Mucosa of descending colon (tissue), 3 donors: ENCODE results near the gene DOC2A. TPM values are rescaled to one million over a fixed set of nuclear protein-coding genes. Genes with fewer than 3 reads are reported as not detected.

Experiments
- ATAC-seq: fragments of 200-7000 bp; cut with Tn5 transposase; one replicate; pipeline ENCODE4 v1.9.1; 2020; ENCODE audit warnings: mild to moderate bottlenecking, moderate library complexity
- DNase-seq, 3 donors: peaks; one replicate each; pipeline ENCODE4 v3.0.0-alpha.2; 2020
- H3K36me3 ChIP-seq: fragments of 200-600 bp; one replicate; pipeline ENCODE4 v1.8.0; 2021; ENCODE audit warnings: low read depth, mild to moderate bottlenecking
- H3K4me1 ChIP-seq: fragments of 200-600 bp; one replicate; pipeline ENCODE4 v1.8.0; 2021; ENCODE audit warnings: low read depth, mild to moderate bottlenecking
- H3K4me3 ChIP-seq: fragments of 200-600 bp; one replicate; pipeline ENCODE4 v1.8.0; 2021; ENCODE audit warnings: mild to moderate bottlenecking
- H3K9me3 ChIP-seq: fragments of 200-600 bp; one replicate; pipeline ENCODE4 v1.8.0; 2021; ENCODE audit warnings: mild to moderate bottlenecking
- CTCF ChIP-seq: fragments of 200-600 bp; IDR thresholded peaks from one replicate; pipeline ENCODE4 v1.8.0; 2022; ENCODE audit warnings: antibody characterized with exemption, mild to moderate bottlenecking
- intact Hi-C, 2 donors: fragments of 100-400 bp; cut with DNase I in 1 of 2; cut with micrococcal nuclease in 1 of 2; formaldehyde crosslinking; loops; one replicate each; pipeline versions ENCODE4 v1.11.0 to v1.11.1; 2022; cut with DNase I, micrococcal nuclease
- total RNA-seq, 3 donors: library from RNA; stranded (reverse); fragmentation: NEBNext Ultra II Directional in 2 of 3; extraction: Animal tissue kit (Norgen Biotek cat#: 25700) in 2 of 3; gene quantifications; one replicate each; pipeline versions ENCODE4 v1.2.1 to v1.2.4, GENCODE V29; 2021 to 2023
- donor health status: DM: no; HTN: no; CAD: no; lungs with moderate emphysema.
- donor health status: DM: no; HTN: no; CAD: no.
- donor health status: DM: no; HTN: yes; CAD: no.

Gene DOC2A
- total RNA-seq, 3 donors from 2014 or later = 5.2 to 16.8 (median 7.5) TPM

GRCh38 chr16:30030841-30031413 is 20.1 kb upstream of the DOC2A start, which contains the start of gene TLCD3B:
TLCD3B (minus strand) TSS chr16:30031271; CDS start chr16:30030527, 744 bp downstream.
- Histone ChIP-seq H3K36me3 (no peaks in the 10 kb centered on the region), H3K9me3 (no peaks in the 10 kb centered on the region), H3K4me3 (no peak within 1 kb of the TSS), H3K4me1 (peaks cover 3% of the 10 kb centered on the region)
- no peak for TF ChIP-seq CTCF
- ATAC-seq (peak; percentile 9), DNase-seq (no peak)
- intact Hi-C loops = no loop called here

- no peak for ATAC-seq
- intact Hi-C loops = no loop called here
- no peak for DNase-seq
These were observed 19.3 kb upstream of the DOC2A start for GRCh38 chr16:30030011-30030685.

GRCh38 chr16:30028438-30029076 is 17.7 kb upstream of the DOC2A start:
- Histone ChIP-seq H3K9me3 (no peaks in the 10 kb centered on the region), H3K36me3 (no peaks in the 10 kb centered on the region), H3K4me3 (no peak overlapping the region), H3K4me1 (peaks cover 3% of the 10 kb centered on the region)
- TF ChIP-seq CTCF = no peak
- intact Hi-C loops = loop anchor here in 1 of 2 donors (10.0 kb wide), 1 partner anchor 324 kb away; no protein-coding TSS in a partner anchor
- DNase-seq (no peak), ATAC-seq (peak; percentile 31)

More at GRCh38 chr16:30030011-30030685, 19.3 kb upstream of the DOC2A start:
- Histone ChIP-seq H3K4me1 (peaks cover 3% of the 10 kb centered on the region), H3K9me3 (no peaks in the 10 kb centered on the region), H3K36me3 (no peaks in the 10 kb centered on the region), H3K4me3 (no peak overlapping the region)
- TF ChIP-seq CTCF = no peak

- no peaks in the 10 kb centered on the region for H3K9me3 ChIP-seq
- H3K36me3 ChIP-seq = no peaks in the 10 kb centered on the region
- H3K4me1 ChIP-seq = peaks cover 3% of the 10 kb centered on the region
- TF ChIP-seq CTCF = no peak
- H3K4me3 ChIP-seq = no peak overlapping the region
- intact Hi-C loops = loop anchor here in 1 of 2 donors (10.0 kb wide), 1 partner anchor 323 kb away; no protein-coding TSS in a partner anchor
- ATAC-seq (no peak), DNase-seq (no peak)
These were observed 17.0 kb upstream of the DOC2A start for GRCh38 chr16:30027588-30028437.

GRCh38 chr16:30026449-30026848 is 15.6 kb upstream of the DOC2A start:
- intact Hi-C loops = loop anchor here in 1 of 2 donors (10.0 kb wide), 1 partner anchor 322 kb away; no protein-coding TSS in a partner anchor
- TF ChIP-seq CTCF = no peak
- DNase-seq (no peak), ATAC-seq (no peak)
- Histone ChIP-seq H3K4me3 (no peak overlapping the region), H3K4me1 (peaks cover 3% of the 10 kb centered on the region), H3K36me3 (no peaks in the 10 kb centered on the region), H3K9me3 (no peaks in the 10 kb centered on the region)
